NT2/D1 (cell line): Measurements from ENCODE around the gene CDRT4.

ENCODE experiments used
- DNase-seq: peaks from one replicate; pipeline ENCODE4 v3.0.0-alpha.2; 2011; ENCODE audit warnings: low read depth, low spot score
- H3K27me3 ChIP-seq: 2 replicates; pipeline ENCODE4 v1.6.0; 2011; ENCODE audit warnings: mild to moderate bottlenecking; ENCODE audit not compliant: insufficient read length, insufficient read depth
- H3K36me3 ChIP-seq: 2 replicates; pipeline ENCODE4 v1.6.1; 2011; ENCODE audit warnings: mild to moderate bottlenecking, low read length, mixed read lengths; ENCODE audit not compliant: insufficient read depth, insufficient read length
- H3K4me1 ChIP-seq: 2 replicates; pipeline ENCODE4 v1.5.1; 2011; ENCODE audit not compliant: insufficient read depth, insufficient read length
- H3K4me3 ChIP-seq: 2 replicates; pipeline ENCODE4 v1.5.1; 2011; ENCODE audit warnings: low read depth; ENCODE audit not compliant: insufficient read length
- H3K9ac ChIP-seq: 2 replicates; pipeline ENCODE4 v1.6.0; 2011; ENCODE audit warnings: low read depth; ENCODE audit not compliant: insufficient read length
- H3K9me3 ChIP-seq: 2 replicates; pipeline ENCODE4 v1.5.1; 2011; ENCODE audit warnings: mild to moderate bottlenecking, low read length; ENCODE audit not compliant: insufficient read depth
- SUZ12 ChIP-seq: IDR thresholded peaks from 2 replicates; pipeline ENCODE4 v1.6.1; 2011; ENCODE audit not compliant: insufficient read length, insufficient read depth; ENCODE audit errors: extremely low read depth
- YY1 ChIP-seq: IDR thresholded peaks from 2 replicates; pipeline ENCODE4 v1.6.1; 2011; ENCODE audit not compliant: insufficient read length, insufficient read depth
- ZNF274 ChIP-seq: IDR thresholded peaks from 2 replicates; pipeline ENCODE4 v1.6.1; 2011; ENCODE audit warnings: mild to moderate bottlenecking, low read depth, low read length

Gene CDRT4

GRCh38 chr17:15398736-15399331, 68.6 kb downstream of the CDRT4 start:
- no peak for DNase-seq
- Histone ChIP-seq H3K9me3 (no peaks in the 10 kb centered on the region), H3K4me3 (no peak overlapping the region), H3K36me3 (no peaks in the 10 kb centered on the region), H3K27me3 (no peaks in the 10 kb centered on the region), H3K4me1 (no peaks in the 10 kb centered on the region), H3K9ac (no peak overlapping the region)
- TF ChIP-seq YY1 = no peak
- no peak for TF ChIP-seq SUZ12
- TF ChIP-seq ZNF274 = no peak

DNA sequence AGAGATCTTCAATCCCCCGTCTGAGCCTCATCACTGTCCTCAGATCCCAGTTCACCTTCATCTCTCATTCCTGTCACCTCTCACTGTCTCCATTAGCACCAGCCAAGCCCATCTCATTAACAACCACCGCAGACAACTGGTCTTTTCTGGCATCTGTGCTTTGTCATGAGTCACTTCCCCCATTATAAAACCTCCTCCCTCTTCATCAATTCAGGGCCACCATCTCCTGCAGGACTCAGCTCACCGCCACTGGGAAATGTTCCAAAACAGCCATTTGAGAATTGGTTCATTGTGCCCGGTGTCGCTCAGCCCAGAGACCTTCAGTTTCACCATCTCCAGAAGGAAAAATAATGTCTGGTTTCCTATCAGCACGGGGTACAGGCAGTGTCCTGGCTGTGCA, 69.1 kb downstream of the CDRT4 start:
- no peaks in the 10 kb centered on the region for H3K9me3 ChIP-seq
- DNase-seq = no peak
- H3K9ac ChIP-seq = no peak overlapping the region
- no peaks in the 10 kb centered on the region for H3K36me3 ChIP-seq
- no peak overlapping the region for H3K4me3 ChIP-seq
- TF ChIP-seq SUZ12 (no peak), ZNF274 (no peak), YY1 (no peak)
- no peaks in the 10 kb centered on the region for H3K4me1 ChIP-seq
- H3K27me3 ChIP-seq = no peaks in the 10 kb centered on the region

DNA sequence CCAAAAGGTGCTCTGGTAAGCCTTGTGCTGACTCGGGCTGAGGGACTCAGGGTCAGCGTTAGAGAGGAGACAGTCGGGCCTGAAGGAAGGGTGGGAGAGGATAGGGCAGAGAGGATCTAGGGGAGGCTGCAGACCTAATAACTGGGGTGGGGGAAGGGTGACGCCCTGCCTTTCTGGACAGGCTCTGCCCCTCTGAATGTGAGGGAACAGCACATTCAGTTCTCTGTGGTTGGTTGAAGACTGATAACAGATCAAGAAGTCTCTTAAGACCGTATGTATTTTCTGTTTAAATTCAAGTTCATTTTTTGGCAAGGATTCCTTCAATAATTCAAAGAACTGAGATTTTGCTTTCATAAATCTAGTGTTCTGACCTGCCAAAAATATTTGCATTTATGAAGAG, 69.8 kb downstream of the CDRT4 start:
- H3K4me3 ChIP-seq = no peak overlapping the region
- H3K36me3 ChIP-seq = no peaks in the 10 kb centered on the region
- TF ChIP-seq ZNF274 (no peak), SUZ12 (no peak), YY1 (no peak)
- H3K27me3 ChIP-seq = no peaks in the 10 kb centered on the region
- no peak overlapping the region for H3K9ac ChIP-seq
- no peaks in the 10 kb centered on the region for H3K4me1 ChIP-seq
- H3K9me3 ChIP-seq = no peaks in the 10 kb centered on the region
- no peak for DNase-seq

GRCh38 chr17:15395091-15395490, 72.3 kb downstream of the CDRT4 start:
- Histone ChIP-seq H3K4me1 (no peaks in the 10 kb centered on the region), H3K9me3 (0 out of 2 replicates have a peak, but pooled peaks cover 6% of the 10 kb centered on the region), H3K4me3 (no peak overlapping the region), H3K27me3 (no peaks in the 10 kb centered on the region), H3K9ac (no peak overlapping the region), H3K36me3 (no peaks in the 10 kb centered on the region)
- TF ChIP-seq SUZ12 (no peak), ZNF274 (no peak), YY1 (no peak)
- DNase-seq = no peak

DNA sequence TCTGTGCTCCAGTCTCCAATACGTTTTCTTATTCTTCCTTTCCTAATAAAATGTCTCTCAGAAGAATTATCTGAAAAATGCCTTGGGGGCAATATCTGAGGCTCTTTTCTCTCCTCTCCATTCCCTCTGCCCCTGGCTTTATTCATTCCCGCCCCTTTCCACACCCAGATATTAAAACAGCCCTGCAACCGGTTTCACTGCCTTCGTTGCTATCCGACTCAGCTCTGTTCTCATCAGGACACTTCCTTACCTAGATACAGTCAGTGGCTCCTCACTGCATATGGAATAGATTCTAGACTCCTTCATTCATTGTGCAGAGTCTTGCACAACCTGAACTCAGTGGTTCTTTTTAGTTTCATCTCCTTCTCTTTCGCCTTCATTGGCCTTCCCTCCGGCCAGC, 74.0 kb downstream of the CDRT4 start:
- no peak overlapping the region for H3K4me3 ChIP-seq
- no peak for TF ChIP-seq YY1
- no peak for TF ChIP-seq ZNF274
- no peak for TF ChIP-seq SUZ12
- H3K36me3 ChIP-seq = no peaks in the 10 kb centered on the region
- no peaks in the 10 kb centered on the region for H3K27me3 ChIP-seq
- no peak overlapping the region for H3K9ac ChIP-seq
- H3K9me3 ChIP-seq = 0 out of 2 replicates have a peak, but pooled peaks cover 6% of the 10 kb centered on the region
- DNase-seq = no peak
- no peaks in the 10 kb centered on the region for H3K4me1 ChIP-seq

- Histone ChIP-seq H3K27me3 (no peaks in the 10 kb centered on the region), H3K9ac (no peak overlapping the region), H3K36me3 (no peaks in the 10 kb centered on the region), H3K9me3 (0 out of 2 replicates have a peak, but pooled peaks cover 6% of the 10 kb centered on the region), H3K4me3 (no peak overlapping the region), H3K4me1 (no peaks in the 10 kb centered on the region)
- no peak for TF ChIP-seq SUZ12
- no peak for TF ChIP-seq YY1
- TF ChIP-seq ZNF274 = no peak
- DNase-seq = no peak
Measured at GRCh38 chr17:15392326-15392741, 75.1 kb downstream of the CDRT4 start.

DNA sequence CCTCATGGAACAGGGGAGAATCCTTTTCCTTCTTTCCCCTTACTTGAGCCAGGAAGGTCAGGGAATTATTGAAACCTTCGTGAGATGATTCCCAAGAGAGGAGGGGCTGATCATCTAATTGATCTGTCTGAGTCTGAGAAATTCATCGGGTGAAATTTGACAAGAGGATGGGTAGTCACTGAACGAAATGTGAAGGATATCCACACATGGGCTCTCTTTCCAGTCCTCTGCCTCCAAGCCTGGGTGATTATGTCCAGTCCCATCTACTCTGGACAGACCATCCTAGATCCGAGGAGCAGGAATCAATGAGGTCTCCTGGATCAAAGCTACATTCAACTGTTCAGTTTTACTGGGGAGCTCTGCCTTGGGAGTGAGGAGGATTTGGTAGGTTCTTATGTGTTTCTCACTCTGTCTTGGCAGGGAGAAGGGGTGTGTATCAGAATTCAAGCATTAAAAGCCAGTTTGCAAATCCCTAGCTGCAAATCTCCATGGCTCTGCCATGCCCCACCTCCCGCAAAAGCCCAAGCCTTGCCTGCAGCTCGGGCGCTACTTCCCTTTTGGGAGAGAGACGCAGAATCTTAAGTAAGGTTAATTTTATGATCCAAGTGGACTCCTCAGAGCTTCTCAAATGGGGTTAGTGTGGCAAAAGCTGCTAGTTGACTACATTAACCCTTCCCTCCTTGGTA, 78.9 kb downstream of the CDRT4 start:
- Histone ChIP-seq H3K9me3 (0 out of 2 replicates have a peak, but pooled peaks cover 6% of the 10 kb centered on the region), H3K4me3 (no peak overlapping the region), H3K4me1 (no peaks in the 10 kb centered on the region), H3K9ac (no peak overlapping the region), H3K27me3 (no peaks in the 10 kb centered on the region), H3K36me3 (no peaks in the 10 kb centered on the region)
- TF ChIP-seq YY1 = no peak
- TF ChIP-seq SUZ12 = no peak
- TF ChIP-seq ZNF274 = no peak
- DNase-seq = no peak
